H1 (cell line): ENCODE results near the gene LIPE. TPM values are rescaled to one million over a fixed set of nuclear protein-coding genes. Genes with fewer than 3 reads are reported as not detected.

Experiments used
- ASH2L ChIP-seq: fragments of 200-600, 300-600 bp; sonication (generic); IDR thresholded peaks from one replicate; pipeline ENCODE4 v1.7.1; 2017; ENCODE audit warnings: low read length
- BRCA1 ChIP-seq: IDR thresholded peaks from 2 replicates; pipeline ENCODE4 v1.6.1; 2012; ENCODE audit warnings: low read depth, low read length, improper control_type of control experiment
- CBX8 ChIP-seq: fragments of 300-800, 300-1000 bp; sonication (generic); IDR thresholded peaks from 2 replicates; pipeline ENCODE4 v1.7.1; 2016; ENCODE audit warnings: low read depth, low read length, borderline replicate concordance
- EZH2 ChIP-seq: fragments of 200-600 bp; sonication (generic); IDR thresholded peaks from 2 replicates; pipeline ENCODE4 v1.7.1; 2012; ENCODE audit warnings: low read depth, mild to moderate bottlenecking, moderate library complexity, low read length, inconsistent platforms; ENCODE audit not compliant: severe bottlenecking
- HDAC6 ChIP-seq: IDR thresholded peaks from one replicate; pipeline ENCODE4 v1.7.1; 2012; ENCODE audit warnings: low read depth, mild to moderate bottlenecking, inconsistent platforms, low read length, moderate library complexity
- NRF1 ChIP-seq: IDR thresholded peaks from 2 replicates; pipeline ENCODE4 v1.6.1; 2011; ENCODE audit warnings: mild to moderate bottlenecking, low read depth, low read length, improper control_type of control experiment
- POLR2A ChIP-seq, 2 experiments: IDR thresholded peaks; 1 replicate in 1 of 2; 2 replicates in 1 of 2; pipeline ENCODE4 v1.6.1; 2011; ENCODE audit warnings: low read depth in 2 of 2, low read length in 2 of 2, mild to moderate bottlenecking in 2 of 2; ENCODE audit errors: control extremely low read depth in 1 of 2
- SRF ChIP-seq: IDR thresholded peaks from 2 replicates; pipeline ENCODE4 v1.6.1; 2011; ENCODE audit warnings: mild to moderate bottlenecking, low read depth, low read length, moderate library complexity
- SUZ12 ChIP-seq: fragments of 200-600 bp; sonication (generic); IDR thresholded peaks from 2 replicates; pipeline ENCODE4 v1.6.1; 2012; ENCODE audit warnings: mild to moderate bottlenecking, inconsistent platforms, low read length, moderate library complexity, mixed read lengths
- TBP ChIP-seq: IDR thresholded peaks from 2 replicates; pipeline ENCODE4 v1.6.1; 2011; ENCODE audit warnings: low read depth, low read length, improper control_type of control experiment
- YY1 ChIP-seq: IDR thresholded peaks from 2 replicates; pipeline ENCODE4 v1.6.1; 2011; ENCODE audit warnings: low read depth, mild to moderate bottlenecking, low read length
- polyA plus RNA-seq, 7 experiments: library from polyadenylated mRNA; depleted of rRNA in 3 of 7; stranded (reverse) in 5 of 7; unstranded in 2 of 7; fragments of >200 nt in 5 of 7; fragments of 200-250 nt in 2 of 7; gene quantifications; 1 replicate in 5 of 7; 2 replicates in 1 of 7; 4 replicates in 1 of 7; pipeline versions ENCODE4 v1.2.1 to v1.2.3, GENCODE V29; 2011 to 2013; ENCODE audit warnings: missing spikeins in 2 of 7, mixed read lengths in 2 of 7
- total RNA-seq: library from RNA; stranded (reverse); fragmentation: NEBNext Ultra II Directional; extraction: Animal tissue kit (Norgen Biotek cat#: 25700); gene quantifications from 2 replicates; pipeline ENCODE4 v1.2.1, GENCODE V29; 2021
- TF ChIP-seq, protein P1 (sequence below): fragments of 300-600 bp; sonication (generic); IDR thresholded peaks from 2 replicates; pipeline ENCODE4 v1.7.1; 2012; ENCODE audit warnings: low read length, moderate library complexity, mild to moderate bottlenecking, inconsistent platforms; ENCODE audit not compliant: insufficient replicate concordance

LIPE gene
- total and polyA plus RNA-seq, 2 of the 8 experiments (the other 6 are each of a cell fraction or from before 2014, with no cell fraction given): 8.7 to 15.9 TPM

DNA sequence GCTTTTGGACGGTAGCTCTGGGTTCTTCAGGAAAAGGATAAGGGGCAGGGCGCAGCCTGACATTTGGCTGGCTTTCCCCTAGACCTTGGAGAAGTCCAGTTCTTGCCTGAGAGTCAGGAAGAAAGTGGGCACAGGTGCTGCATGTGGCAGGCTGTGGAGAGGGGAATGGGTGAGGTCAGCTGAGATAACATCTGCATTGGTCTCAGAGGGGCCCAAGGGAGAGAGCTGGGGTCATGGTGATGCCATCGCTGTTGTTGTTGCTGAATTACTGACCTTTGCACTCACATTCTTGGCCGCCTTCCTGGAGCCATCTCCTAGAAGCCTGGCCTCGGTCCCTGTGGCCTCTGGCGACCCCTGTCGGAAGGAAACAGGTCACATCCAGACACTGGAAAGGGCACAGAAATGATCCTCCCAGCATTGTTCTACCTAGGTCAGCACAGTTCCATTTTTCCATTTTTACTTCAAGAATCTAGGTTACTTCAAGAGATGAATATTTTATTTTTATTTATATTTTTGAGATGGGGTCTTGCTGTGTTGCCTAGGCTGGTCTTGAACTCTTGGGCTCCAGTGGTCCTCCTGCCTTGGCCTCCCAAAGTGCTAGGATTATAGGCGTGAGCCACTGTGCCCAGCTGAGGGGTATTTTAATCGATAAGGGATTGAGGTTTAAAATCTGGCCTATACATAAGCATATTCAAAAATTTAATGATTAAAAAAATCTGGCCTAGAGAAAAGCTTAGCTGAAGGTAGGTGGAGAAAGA is 6.5 kb upstream of the LIPE start (continued):
- TF ChIP-seq, protein P1, sequence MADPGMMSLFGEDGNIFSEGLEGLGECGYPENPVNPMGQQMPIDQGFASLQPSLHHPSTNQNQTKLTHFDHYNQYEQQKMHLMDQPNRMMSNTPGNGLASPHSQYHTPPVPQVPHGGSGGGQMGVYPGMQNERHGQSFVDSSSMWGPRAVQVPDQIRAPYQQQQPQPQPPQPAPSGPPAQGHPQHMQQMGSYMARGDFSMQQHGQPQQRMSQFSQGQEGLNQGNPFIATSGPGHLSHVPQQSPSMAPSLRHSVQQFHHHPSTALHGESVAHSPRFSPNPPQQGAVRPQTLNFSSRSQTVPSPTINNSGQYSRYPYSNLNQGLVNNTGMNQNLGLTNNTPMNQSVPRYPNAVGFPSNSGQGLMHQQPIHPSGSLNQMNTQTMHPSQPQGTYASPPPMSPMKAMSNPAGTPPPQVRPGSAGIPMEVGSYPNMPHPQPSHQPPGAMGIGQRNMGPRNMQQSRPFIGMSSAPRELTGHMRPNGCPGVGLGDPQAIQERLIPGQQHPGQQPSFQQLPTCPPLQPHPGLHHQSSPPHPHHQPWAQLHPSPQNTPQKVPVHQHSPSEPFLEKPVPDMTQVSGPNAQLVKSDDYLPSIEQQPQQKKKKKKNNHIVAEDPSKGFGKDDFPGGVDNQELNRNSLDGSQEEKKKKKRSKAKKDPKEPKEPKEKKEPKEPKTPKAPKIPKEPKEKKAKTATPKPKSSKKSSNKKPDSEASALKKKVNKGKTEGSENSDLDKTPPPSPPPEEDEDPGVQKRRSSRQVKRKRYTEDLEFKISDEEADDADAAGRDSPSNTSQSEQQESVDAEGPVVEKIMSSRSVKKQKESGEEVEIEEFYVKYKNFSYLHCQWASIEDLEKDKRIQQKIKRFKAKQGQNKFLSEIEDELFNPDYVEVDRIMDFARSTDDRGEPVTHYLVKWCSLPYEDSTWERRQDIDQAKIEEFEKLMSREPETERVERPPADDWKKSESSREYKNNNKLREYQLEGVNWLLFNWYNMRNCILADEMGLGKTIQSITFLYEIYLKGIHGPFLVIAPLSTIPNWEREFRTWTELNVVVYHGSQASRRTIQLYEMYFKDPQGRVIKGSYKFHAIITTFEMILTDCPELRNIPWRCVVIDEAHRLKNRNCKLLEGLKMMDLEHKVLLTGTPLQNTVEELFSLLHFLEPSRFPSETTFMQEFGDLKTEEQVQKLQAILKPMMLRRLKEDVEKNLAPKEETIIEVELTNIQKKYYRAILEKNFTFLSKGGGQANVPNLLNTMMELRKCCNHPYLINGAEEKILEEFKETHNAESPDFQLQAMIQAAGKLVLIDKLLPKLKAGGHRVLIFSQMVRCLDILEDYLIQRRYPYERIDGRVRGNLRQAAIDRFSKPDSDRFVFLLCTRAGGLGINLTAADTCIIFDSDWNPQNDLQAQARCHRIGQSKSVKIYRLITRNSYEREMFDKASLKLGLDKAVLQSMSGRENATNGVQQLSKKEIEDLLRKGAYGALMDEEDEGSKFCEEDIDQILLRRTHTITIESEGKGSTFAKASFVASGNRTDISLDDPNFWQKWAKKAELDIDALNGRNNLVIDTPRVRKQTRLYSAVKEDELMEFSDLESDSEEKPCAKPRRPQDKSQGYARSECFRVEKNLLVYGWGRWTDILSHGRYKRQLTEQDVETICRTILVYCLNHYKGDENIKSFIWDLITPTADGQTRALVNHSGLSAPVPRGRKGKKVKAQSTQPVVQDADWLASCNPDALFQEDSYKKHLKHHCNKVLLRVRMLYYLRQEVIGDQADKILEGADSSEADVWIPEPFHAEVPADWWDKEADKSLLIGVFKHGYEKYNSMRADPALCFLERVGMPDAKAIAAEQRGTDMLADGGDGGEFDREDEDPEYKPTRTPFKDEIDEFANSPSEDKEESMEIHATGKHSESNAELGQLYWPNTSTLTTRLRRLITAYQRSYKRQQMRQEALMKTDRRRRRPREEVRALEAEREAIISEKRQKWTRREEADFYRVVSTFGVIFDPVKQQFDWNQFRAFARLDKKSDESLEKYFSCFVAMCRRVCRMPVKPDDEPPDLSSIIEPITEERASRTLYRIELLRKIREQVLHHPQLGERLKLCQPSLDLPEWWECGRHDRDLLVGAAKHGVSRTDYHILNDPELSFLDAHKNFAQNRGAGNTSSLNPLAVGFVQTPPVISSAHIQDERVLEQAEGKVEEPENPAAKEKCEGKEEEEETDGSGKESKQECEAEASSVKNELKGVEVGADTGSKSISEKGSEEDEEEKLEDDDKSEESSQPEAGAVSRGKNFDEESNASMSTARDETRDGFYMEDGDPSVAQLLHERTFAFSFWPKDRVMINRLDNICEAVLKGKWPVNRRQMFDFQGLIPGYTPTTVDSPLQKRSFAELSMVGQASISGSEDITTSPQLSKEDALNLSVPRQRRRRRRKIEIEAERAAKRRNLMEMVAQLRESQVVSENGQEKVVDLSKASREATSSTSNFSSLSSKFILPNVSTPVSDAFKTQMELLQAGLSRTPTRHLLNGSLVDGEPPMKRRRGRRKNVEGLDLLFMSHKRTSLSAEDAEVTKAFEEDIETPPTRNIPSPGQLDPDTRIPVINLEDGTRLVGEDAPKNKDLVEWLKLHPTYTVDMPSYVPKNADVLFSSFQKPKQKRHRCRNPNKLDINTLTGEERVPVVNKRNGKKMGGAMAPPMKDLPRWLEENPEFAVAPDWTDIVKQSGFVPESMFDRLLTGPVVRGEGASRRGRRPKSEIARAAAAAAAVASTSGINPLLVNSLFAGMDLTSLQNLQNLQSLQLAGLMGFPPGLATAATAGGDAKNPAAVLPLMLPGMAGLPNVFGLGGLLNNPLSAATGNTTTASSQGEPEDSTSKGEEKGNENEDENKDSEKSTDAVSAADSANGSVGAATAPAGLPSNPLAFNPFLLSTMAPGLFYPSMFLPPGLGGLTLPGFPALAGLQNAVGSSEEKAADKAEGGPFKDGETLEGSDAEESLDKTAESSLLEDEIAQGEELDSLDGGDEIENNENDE: no peak
- no peak for TF ChIP-seq CBX8
- TF ChIP-seq SRF: no peak
- TF ChIP-seq POLR2A (IDR thresholded peaks at IDR 0.05; ENCODE audit: control extremely low read depth in 1 of 2, low read depth in 2 of 2, low read length in 2 of 2): no peak
- no peak for TF ChIP-seq YY1
- TF ChIP-seq BRCA1: no peak
- TF ChIP-seq HDAC6: no peak
- TF ChIP-seq SUZ12: no peak
- no peak for TF ChIP-seq EZH2
- TF ChIP-seq TBP: 0 out of 2 replicates have a peak, but pooled peaks have one; percentile 26
- TF ChIP-seq NRF1: no peak
- no peak for TF ChIP-seq ASH2L
